HFFc6 (cell line): ENCODE data around the gene LYSMD3. TPM values are rescaled to one million over a fixed set of nuclear protein-coding genes. Genes with fewer than 3 reads are reported as not detected.
A peak's percentile ranks its signal among the peaks of the same experiment; 100 is the strongest.

Source experiments
- DNase-seq: peaks from one replicate; pipeline ENCODE4 v3.0.0-alpha.2; 2018
- H3K27ac Mint-ChIP-seq: 2 replicates; pipeline ENCODE4 v1.8.0; 2020; ENCODE audit warnings: mild to moderate bottlenecking, mixed read lengths
- H3K27me3 Mint-ChIP-seq: 2 replicates; pipeline ENCODE4 v1.8.0; 2021; ENCODE audit warnings: mild to moderate bottlenecking, moderate library complexity, mixed read lengths; ENCODE audit not compliant: insufficient read depth
- H3K36me3 Mint-ChIP-seq: 2 replicates; pipeline ENCODE4 v1.8.0; 2021; ENCODE audit warnings: low read depth, mixed read lengths
- H3K4me1 Mint-ChIP-seq: 2 replicates; pipeline ENCODE4 v1.8.0; 2020; ENCODE audit warnings: low read depth, mixed read lengths
- H3K4me3 Mint-ChIP-seq: 2 replicates; pipeline ENCODE4 v1.8.0; 2020; ENCODE audit warnings: mild to moderate bottlenecking, moderate library complexity, mixed read lengths
- H3K9me3 Mint-ChIP-seq: 2 replicates; pipeline ENCODE4 v1.8.0; 2020; ENCODE audit warnings: mild to moderate bottlenecking, mixed read lengths
- total RNA-seq, 6 experiments: library from RNA; stranded (reverse); fragmentation: NEBNext Ultra II Directional; extraction: Animal tissue kit (Norgen Biotek cat#: 25700); gene quantifications; 2 replicates in 1 of 6; 3 replicates in 5 of 6; pipeline ENCODE4 v1.2.3, GENCODE V29; 2021
- TF ChIP-seq, protein P1 (sequence below): fragments of 200-600 bp; sonication (generic); IDR thresholded peaks from 2 replicates; pipeline ENCODE4 v1.5.0; 2021; ENCODE audit warnings: antibody characterized with exemption, mild to moderate bottlenecking

Gene LYSMD3
- total RNA-seq, 6 experiments from 2014 or later, result 28.5 to 34.8 (median 31.6) TPM

DNA sequence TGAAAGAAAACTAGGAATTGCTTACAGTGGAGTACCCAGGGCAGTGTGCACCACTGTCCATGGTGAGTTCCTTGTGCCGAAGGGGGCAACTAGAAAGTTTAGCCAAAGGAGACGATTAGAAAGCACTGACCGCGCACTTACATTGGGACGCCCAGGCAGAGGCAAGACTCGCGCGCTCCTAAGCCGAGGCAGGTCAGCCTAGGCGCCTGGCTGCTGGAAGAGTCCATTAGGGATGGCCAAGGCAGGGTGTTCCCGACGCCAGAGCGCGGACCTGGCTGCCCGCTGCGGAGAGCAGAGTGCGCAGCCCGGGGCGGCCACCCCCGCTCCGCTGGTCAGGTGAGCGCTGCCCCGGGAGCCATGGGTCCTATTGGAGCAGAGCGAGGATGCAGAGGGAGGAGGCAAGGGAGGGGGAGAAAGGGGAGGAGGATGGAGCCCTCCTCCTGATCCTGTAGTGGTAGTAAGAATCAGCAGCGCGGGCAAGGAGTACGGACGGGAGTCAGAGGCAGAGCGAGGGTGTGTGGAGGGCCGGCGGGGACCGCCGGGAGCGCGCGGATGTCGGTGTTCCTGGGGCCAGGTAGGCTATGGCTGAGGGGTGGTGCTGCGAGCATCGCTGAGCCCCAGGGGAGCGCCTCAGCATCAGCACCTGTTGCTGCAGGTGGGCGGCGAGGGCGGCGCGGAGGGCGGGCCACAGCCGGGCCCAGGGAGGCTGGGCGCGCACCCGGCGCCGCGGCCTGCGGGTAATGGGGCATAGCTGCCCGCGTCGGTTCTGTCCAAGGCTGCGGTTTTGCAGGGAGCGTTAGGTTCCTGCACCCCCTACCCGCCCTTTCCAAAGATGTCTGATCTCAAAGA lies 29.2 kb upstream of the LYSMD3 start, which contains the start of gene ADGRV1:
Gene ADGRV1 (plus strand): TSS at position 454 of the 849 bp plus-strand sequence. CDS start 99 bp downstream, at position 553.
- Mint-ChIP-seq H3K36me3 (no peaks in the 10 kb centered on the region), H3K9me3 (no peaks in the 10 kb centered on the region), H3K4me1 (no peaks in the 10 kb centered on the region), H3K27me3 (peaks cover 21% of the 10 kb centered on the region), H3K27ac (no peak within 1 kb of the TSS), H3K4me3 (peak within 1 kb of the TSS; percentile 35; the same call in 1 of the 2 replicates)
- TF ChIP-seq, protein P1, sequence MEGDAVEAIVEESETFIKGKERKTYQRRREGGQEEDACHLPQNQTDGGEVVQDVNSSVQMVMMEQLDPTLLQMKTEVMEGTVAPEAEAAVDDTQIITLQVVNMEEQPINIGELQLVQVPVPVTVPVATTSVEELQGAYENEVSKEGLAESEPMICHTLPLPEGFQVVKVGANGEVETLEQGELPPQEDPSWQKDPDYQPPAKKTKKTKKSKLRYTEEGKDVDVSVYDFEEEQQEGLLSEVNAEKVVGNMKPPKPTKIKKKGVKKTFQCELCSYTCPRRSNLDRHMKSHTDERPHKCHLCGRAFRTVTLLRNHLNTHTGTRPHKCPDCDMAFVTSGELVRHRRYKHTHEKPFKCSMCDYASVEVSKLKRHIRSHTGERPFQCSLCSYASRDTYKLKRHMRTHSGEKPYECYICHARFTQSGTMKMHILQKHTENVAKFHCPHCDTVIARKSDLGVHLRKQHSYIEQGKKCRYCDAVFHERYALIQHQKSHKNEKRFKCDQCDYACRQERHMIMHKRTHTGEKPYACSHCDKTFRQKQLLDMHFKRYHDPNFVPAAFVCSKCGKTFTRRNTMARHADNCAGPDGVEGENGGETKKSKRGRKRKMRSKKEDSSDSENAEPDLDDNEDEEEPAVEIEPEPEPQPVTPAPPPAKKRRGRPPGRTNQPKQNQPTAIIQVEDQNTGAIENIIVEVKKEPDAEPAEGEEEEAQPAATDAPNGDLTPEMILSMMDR, result no peak
- DNase-seq, result no peak

DNA sequence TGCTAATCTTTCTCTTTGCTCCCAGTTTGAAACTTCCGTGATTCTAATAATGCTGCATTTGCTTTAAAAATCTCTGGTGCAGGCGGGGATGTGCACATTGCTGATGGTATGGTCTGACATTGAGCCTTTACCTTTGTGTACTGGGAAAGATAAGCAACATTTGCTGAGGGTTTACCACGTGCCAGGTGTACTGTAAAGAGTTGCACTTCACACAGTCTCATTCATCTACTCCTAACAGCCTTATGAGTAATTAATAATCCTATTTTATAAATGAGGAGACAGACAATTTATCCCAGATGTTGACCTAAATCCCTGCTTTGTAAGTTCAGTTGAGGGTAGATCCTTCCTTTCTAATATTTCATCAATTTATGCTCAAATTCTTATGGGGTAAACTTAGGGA lies 28.5 kb upstream of the LYSMD3 start:
- Mint-ChIP-seq H3K9me3 (no peaks in the 10 kb centered on the region), H3K27ac (no peak overlapping the region), H3K36me3 (no peaks in the 10 kb centered on the region), H3K4me1 (no peaks in the 10 kb centered on the region), H3K27me3 (peaks cover 21% of the 10 kb centered on the region), H3K4me3 (peak overlapping the region; percentile 35; the same call in 1 of the 2 replicates)
- TF ChIP-seq, protein P1, result no peak
- DNase-seq, result no peak

DNA sequence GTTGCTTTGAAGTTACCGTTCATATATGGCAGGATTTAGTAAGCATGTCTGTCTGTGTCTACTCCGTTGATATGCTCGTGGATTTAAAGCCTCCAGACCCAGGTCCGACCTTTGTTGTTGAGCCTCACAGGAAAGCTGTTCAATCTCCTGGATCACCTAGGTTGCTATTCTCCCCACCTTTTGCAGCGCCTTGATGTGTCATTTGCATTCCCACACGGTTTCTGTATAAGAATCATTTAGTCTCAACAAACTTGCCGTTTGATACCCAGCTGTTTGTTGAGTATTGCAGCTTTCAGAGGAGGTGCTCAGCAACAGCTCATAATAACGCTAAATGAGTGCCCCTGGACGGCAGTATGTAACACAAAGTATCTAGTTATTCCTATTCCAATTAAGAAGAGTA lies 28.0 kb upstream of the LYSMD3 start:
- H3K9me3 Mint-ChIP-seq, result no peaks in the 10 kb centered on the region
- no peak overlapping the region for H3K27ac Mint-ChIP-seq
- peaks cover 21% of the 10 kb centered on the region for H3K27me3 Mint-ChIP-seq
- no peaks in the 10 kb centered on the region for H3K36me3 Mint-ChIP-seq
- no peak overlapping the region for H3K4me3 Mint-ChIP-seq
- TF ChIP-seq, protein P1, result no peak
- H3K4me1 Mint-ChIP-seq, result no peaks in the 10 kb centered on the region
- DNase-seq, result no peak

DNA sequence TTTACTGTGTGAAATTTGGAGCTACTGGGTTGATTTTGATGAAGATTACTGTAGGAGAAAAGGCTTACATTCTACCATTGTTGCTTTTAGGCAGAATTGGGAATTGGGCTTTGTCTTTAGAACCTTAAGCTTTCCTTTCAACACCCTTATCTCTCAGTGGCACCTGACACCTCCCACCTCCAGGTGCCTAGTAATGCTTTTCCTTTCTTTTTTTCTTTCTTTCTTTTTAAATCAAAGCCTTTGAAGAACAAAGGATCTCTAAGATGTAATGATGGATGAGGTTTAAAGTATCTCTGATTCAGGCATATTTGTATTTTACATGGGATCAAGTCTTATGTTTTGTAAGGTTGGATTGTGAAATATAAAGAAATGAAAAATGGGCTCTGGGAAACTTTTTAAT lies 26.3 kb upstream of the LYSMD3 start:
- H3K9me3 Mint-ChIP-seq, result no peaks in the 10 kb centered on the region
- TF ChIP-seq, protein P1, result no peak
- DNase-seq, result no peak
- H3K4me1 Mint-ChIP-seq, result no peaks in the 10 kb centered on the region
- H3K27ac Mint-ChIP-seq, result no peak overlapping the region
- no peak overlapping the region for H3K4me3 Mint-ChIP-seq
- H3K27me3 Mint-ChIP-seq, result peaks cover 27% of the 10 kb centered on the region
- no peaks in the 10 kb centered on the region for H3K36me3 Mint-ChIP-seq

DNA sequence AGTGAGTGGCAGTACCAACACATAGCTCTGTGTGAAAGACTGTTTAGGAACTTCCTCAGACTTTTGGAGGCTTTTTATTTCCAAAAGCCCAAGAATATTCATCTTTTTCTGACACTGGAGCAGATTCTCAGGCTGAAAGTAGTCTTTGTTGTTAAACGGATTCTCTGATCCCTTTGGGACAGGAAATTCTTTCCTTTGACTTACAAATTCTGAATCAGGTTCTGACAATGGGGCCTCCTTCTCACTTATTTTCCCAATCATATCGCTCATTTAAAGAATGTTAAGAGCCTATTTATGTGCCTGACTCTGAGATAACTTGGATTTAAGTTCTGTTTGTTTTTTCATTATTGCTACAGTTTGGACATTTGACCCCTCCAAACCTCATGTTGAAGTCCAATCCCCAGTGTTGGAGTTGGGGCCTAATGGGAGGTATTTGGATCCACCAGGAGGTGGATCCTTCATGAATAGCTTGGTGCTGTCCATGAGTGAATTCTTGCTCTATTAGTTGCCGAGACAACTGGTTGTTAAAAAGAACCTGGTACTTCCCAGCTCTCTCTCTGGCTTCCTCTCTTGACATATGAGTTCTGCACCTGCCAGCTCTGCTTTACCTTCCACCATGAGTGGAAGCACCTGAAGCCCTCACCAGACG lies 25.1 kb upstream of the LYSMD3 start:
- TF ChIP-seq, protein P1, result no peak
- Mint-ChIP-seq H3K4me3 (no peak overlapping the region), H3K4me1 (no peaks in the 10 kb centered on the region), H3K27me3 (peaks cover 29% of the 10 kb centered on the region), H3K36me3 (no peaks in the 10 kb centered on the region), H3K9me3 (no peaks in the 10 kb centered on the region), H3K27ac (no peak overlapping the region)
- DNase-seq, result no peak
